Lower lobe of right lung (tissue), 2 donors: ENCODE results near the gene GNG7. TPM values are rescaled to one million over a fixed set of nuclear protein-coding genes. Genes with fewer than 3 reads are reported as not detected.

Experiments
- ATAC-seq, 2 donors: fragments of 200-7000 bp; cut with Tn5 transposase; one replicate each; pipeline ENCODE4 v1.9.1; 2020 to 2022; ENCODE audit warnings: mild to moderate bottlenecking in 2 of 2, moderate library complexity in 2 of 2
- DNase-seq: peaks from one replicate; pipeline ENCODE4 v3.0.0-alpha.2; 2020
- H3K27ac ChIP-seq: fragments of 200-600 bp; one replicate; pipeline ENCODE4 v1.8.0; 2022
- H3K27me3 ChIP-seq: fragments of 200-600 bp; one replicate; pipeline ENCODE4 v1.8.0; 2022; ENCODE audit warnings: low read depth
- H3K36me3 ChIP-seq: fragments of 200-600 bp; one replicate; pipeline ENCODE4 v1.8.0; 2022; ENCODE audit warnings: mild to moderate bottlenecking
- H3K4me1 ChIP-seq: fragments of 200-600 bp; one replicate; pipeline ENCODE4 v1.8.0; 2022
- H3K4me3 ChIP-seq: fragments of 200-600 bp; one replicate; pipeline ENCODE4 v1.8.0; 2022; ENCODE audit warnings: mild to moderate bottlenecking
- H3K9me3 ChIP-seq: fragments of 200-600 bp; one replicate; pipeline ENCODE4 v1.8.0; 2022
- CTCF ChIP-seq: fragments of 200-600 bp; IDR thresholded peaks from one replicate; pipeline ENCODE4 v1.8.0; 2022; ENCODE audit warnings: antibody characterized with exemption, mild to moderate bottlenecking
- intact Hi-C: fragments of 100-400 bp; cut with DNase I; formaldehyde crosslinking; loops from one replicate; pipeline ENCODE4 v1.11.0; 2022
- total RNA-seq: library from RNA; stranded (reverse); fragmentation: NEBNext Ultra II Directional; extraction: Animal tissue kit (Norgen Biotek cat#: 25700); gene quantifications from one replicate; pipeline ENCODE4 v1.2.1, GENCODE V29; 2021
- donor health status: DM: no; HTN: yes; CAD: no; lungs with severe emphysema.

The GNG7 gene
- total RNA-seq, 1 donor from 2014 or later: 6.2 TPM

GRCh38 chr19:2517881-2518601, 184.5 kb downstream of the GNG7 start:
- DNase-seq (no peak), ATAC-seq (no peak)
- no peak overlapping the region for H3K4me3 ChIP-seq
- intact Hi-C loops: no loop called here
- no peak overlapping the region for H3K27ac ChIP-seq
- H3K36me3 ChIP-seq: no peaks in the 10 kb centered on the region
- H3K9me3 ChIP-seq: no peaks in the 10 kb centered on the region
- no peaks in the 10 kb centered on the region for H3K4me1 ChIP-seq
- no peak for TF ChIP-seq CTCF
- no peaks in the 10 kb centered on the region for H3K27me3 ChIP-seq

GRCh38 chr19:2516727-2517126, 185.8 kb downstream of the GNG7 start:
- Histone ChIP-seq H3K36me3 (no peaks in the 10 kb centered on the region), H3K4me3 (no peak overlapping the region), H3K4me1 (no peaks in the 10 kb centered on the region), H3K27me3 (no peaks in the 10 kb centered on the region), H3K27ac (no peak overlapping the region), H3K9me3 (no peaks in the 10 kb centered on the region)
- no peak for TF ChIP-seq CTCF
- DNase-seq (no peak), ATAC-seq (no peak)
- intact Hi-C loops: no loop called here

GRCh38 chr19:2514981-2515518, 187.4 kb downstream of the GNG7 start:
- ATAC-seq: no peak
- intact Hi-C loops: no loop called here
- no peaks in the 10 kb centered on the region for H3K4me1 ChIP-seq

GRCh38 chr19:2512523-2513431, 189.7 kb downstream of the GNG7 start:
- DNase-seq: no peak
- ATAC-seq: peak; percentile 50 to 54
- Histone ChIP-seq H3K27ac (no peak overlapping the region), H3K36me3 (no peaks in the 10 kb centered on the region), H3K4me1 (peaks cover 6% of the 10 kb centered on the region), H3K4me3 (no peak overlapping the region), H3K27me3 (no peaks in the 10 kb centered on the region), H3K9me3 (no peaks in the 10 kb centered on the region)
- TF ChIP-seq CTCF: no peak
- intact Hi-C loops: no loop called here

More at GRCh38 chr19:2514981-2515518, 187.4 kb downstream of the GNG7 start:
- no peaks in the 10 kb centered on the region for H3K9me3 ChIP-seq
- no peak for TF ChIP-seq CTCF
- no peaks in the 10 kb centered on the region for H3K27me3 ChIP-seq
- H3K27ac ChIP-seq: no peak overlapping the region
- DNase-seq: no peak
- H3K4me3 ChIP-seq: no peak overlapping the region
- no peaks in the 10 kb centered on the region for H3K36me3 ChIP-seq

- ATAC-seq: no peak
These were observed 190.5 kb downstream of the GNG7 start for GRCh38 chr19:2511991-2512390.

More at GRCh38 chr19:2511991-2512390, 190.5 kb downstream of the GNG7 start:
- no peak for DNase-seq
- peaks cover 13% of the 10 kb centered on the region for H3K4me1 ChIP-seq
- H3K27ac ChIP-seq: no peak overlapping the region
- no peaks in the 10 kb centered on the region for H3K36me3 ChIP-seq
- no peak for TF ChIP-seq CTCF
- no peaks in the 10 kb centered on the region for H3K9me3 ChIP-seq
- intact Hi-C loops: no loop called here
- H3K27me3 ChIP-seq: no peaks in the 10 kb centered on the region
- no peak overlapping the region for H3K4me3 ChIP-seq
